SK-N-SH (cell line): Measurements from ENCODE around the gene NAA20. TPM values are rescaled to one million over a fixed set of nuclear protein-coding genes. Genes with fewer than 3 reads are reported as not detected.

ENCODE experiments used
- CTCF ChIA-PET: fragments of 300-600, 350-600 bp; formaldehyde crosslinking; extraction: SDS; loops from one replicate; lab custom pipeline; 2021; lab: Yijun Ruan, JAX
- POLR2A ChIA-PET: fragments of 350-600 bp; sonication (Branson Sonifier 250); formaldehyde crosslinking; extraction: SDS; loops from one replicate; lab custom pipeline; 2020; ENCODE audit warnings: antibody characterized with exemption, inconsistent platforms; lab: Yijun Ruan, JAX
- DNase-seq: peaks from one replicate; pipeline ENCODE4 v3.0.0; 2012
- H2AFZ ChIP-seq: fragments of 200-600 bp; sonication (generic); 2 replicates; pipeline ENCODE4 v1.8.1; 2016; ENCODE audit warnings: antibody characterized with exemption, mild to moderate bottlenecking, low read depth
- H3F3A ChIP-seq: fragments of 200-600 bp; sonication (generic); replicated peaks from 2 replicates; pipeline ENCODE3; 2016; ENCODE audit warnings: antibody characterized with exemption, mild to moderate bottlenecking; ENCODE audit not compliant: insufficient read depth
- H3K27ac ChIP-seq, 2 experiments: fragments of 200-500 bp in 1 of 2; fragments of 200-600 bp in 1 of 2; sonication (Bioruptor generic) in 1 of 2; sonication (generic), shearing (Covaris generic) in 1 of 2; 2 replicates each; pipeline versions ENCODE4 v1.5.1 to v1.6.1; 2014 to 2016; ENCODE audit warnings: low read depth in 2 of 2, inconsistent platforms in 1 of 2, low read length in 1 of 2, mild to moderate bottlenecking in 1 of 2, mixed read lengths in 1 of 2
- H3K27me3 ChIP-seq: fragments of 200-600 bp; sonication (generic), shearing (Covaris generic); 2 replicates; pipeline ENCODE4 v1.6.1; 2016; ENCODE audit warnings: mixed run types; ENCODE audit not compliant: insufficient read depth
- H3K36me3 ChIP-seq, 2 experiments: fragments of 200-500 bp in 1 of 2; fragments of 200-600 bp in 1 of 2; sonication (Bioruptor generic) in 1 of 2; sonication (generic) in 1 of 2; replicated peaks in 1 of 2; 2 replicates each; pipeline versions ENCODE3 to v1.5.1; 2014 to 2016; ENCODE audit warnings: low read length in 1 of 2, mild to moderate bottlenecking in 1 of 2; ENCODE audit not compliant: insufficient read depth in 2 of 2, control insufficient read depth in 1 of 2
- H3K4me1 ChIP-seq, 2 experiments: fragments of 200-500 bp in 1 of 2; fragments of 200-600 bp in 1 of 2; sonication (Bioruptor generic) in 1 of 2; sonication (generic), shearing (Covaris generic) in 1 of 2; 2 replicates each; pipeline versions ENCODE4 v1.5.1 to v1.6.1; 2014 to 2016; ENCODE audit warnings: low read depth in 1 of 2, low read length in 1 of 2, mixed run types in 1 of 2; ENCODE audit not compliant: insufficient read depth in 2 of 2, control insufficient read depth in 1 of 2
- H3K4me2 ChIP-seq: fragments of 200-600 bp; sonication (generic), shearing (Covaris generic); 2 replicates; pipeline ENCODE4 v1.6.1; 2017; ENCODE audit warnings: mixed run types
- H3K4me3 ChIP-seq, 2 experiments: fragments of 200-500 bp in 1 of 2; fragments of 200-600 bp in 1 of 2; sonication (Bioruptor generic) in 1 of 2; sonication (generic), shearing (Covaris generic) in 1 of 2; 2 replicates each; pipeline versions ENCODE4 v1.5.1 to v1.8.1; 2014 to 2016; ENCODE audit warnings: low read depth in 2 of 2, inconsistent platforms in 1 of 2, low read length in 1 of 2, mild to moderate bottlenecking in 1 of 2, mixed read lengths in 1 of 2, moderate library complexity in 1 of 2
- H3K79me2 ChIP-seq: fragments of 200-600 bp; sonication (generic); 2 replicates; pipeline ENCODE4 v1.8.1; 2017; ENCODE audit warnings: mild to moderate bottlenecking; ENCODE audit not compliant: insufficient read depth
- H3K9ac ChIP-seq: fragments of 200-600 bp; sonication (generic); 2 replicates; pipeline ENCODE4 v1.6.1; 2017; ENCODE audit warnings: mixed run types
- H3K9me2 ChIP-seq: fragments of 200-600 bp; sonication (generic); 2 replicates; pipeline ENCODE4 v1.6.1; 2017; ENCODE audit warnings: mixed run types
- H3K9me3 ChIP-seq: fragments of 200-600 bp; sonication (generic); 2 replicates; pipeline ENCODE4 v1.6.1; 2017; ENCODE audit warnings: mixed run types, mild to moderate bottlenecking, moderate library complexity
- H4K20me1 ChIP-seq: fragments of 200-600 bp; sonication (generic); 2 replicates; pipeline ENCODE4 v1.6.1; 2017; ENCODE audit warnings: mild to moderate bottlenecking, mixed run types; ENCODE audit not compliant: insufficient read depth
- ELF1 ChIP-seq: IDR thresholded peaks from 2 replicates; pipeline ENCODE4 v1.4.0; 2012
- EP300 ChIP-seq, 2 experiments: IDR thresholded peaks; 2 replicates each; pipeline versions ENCODE4 v1.4.0 to v1.6.1; 2012; ENCODE audit warnings: borderline replicate concordance in 1 of 2, low read depth in 1 of 2, low read length in 1 of 2
- JUND ChIP-seq: IDR thresholded peaks from 2 replicates; pipeline ENCODE4 v1.4.0; 2012
- PBX3 ChIP-seq: IDR thresholded peaks from 2 replicates; pipeline ENCODE4; 2012
- TCF12 ChIP-seq: IDR thresholded peaks from 2 replicates; pipeline ENCODE4 v1.4.0; 2012
- YY1 ChIP-seq: IDR thresholded peaks from 2 replicates; pipeline ENCODE4 v1.4.0; 2012; ENCODE audit warnings: low read depth, mild to moderate bottlenecking
- ZBTB33 ChIP-seq: IDR thresholded peaks from 2 replicates; pipeline ENCODE4 v1.4.0; 2012; ENCODE audit warnings: low read depth, borderline replicate concordance
- WGBS: methylation state at CpG from one replicate; pipeline ENCODE4 v1.1.6; 2017; ENCODE audit warnings: low lambda C conversion rate; 5-methylcytosine and 5-hydroxymethylcytosine counted together
- polyA plus RNA-seq, 3 experiments: library from polyadenylated mRNA; depleted of rRNA; stranded (reverse); fragments of >200 nt; gene quantifications; 2 replicates each; pipeline ENCODE4 v1.2.3, GENCODE V29; 2012
- TF ChIP-seq, protein P1 (sequence below): IDR thresholded peaks from 2 replicates; pipeline ENCODE4 v1.4.0; 2012; ENCODE audit warnings: low read depth

NAA20 gene
- polyA plus RNA-seq, 1 of the 3 experiments (the other 2 are of a cell fraction), result 85.0 TPM

- no peak for DNase-seq
- Histone ChIP-seq H4K20me1 (no peaks in the 10 kb centered on the region), H3K4me1 (no peaks in the 10 kb centered on the region; a peak in 1 of 4 replicates), H3F3A (no peaks in the 10 kb centered on the region), H3K9me2 (no peaks in the 10 kb centered on the region), H3K4me3 (no peak overlapping the region), H3K9me3 (no peaks in the 10 kb centered on the region), H2AFZ (no peak overlapping the region), H3K27me3 (no peaks in the 10 kb centered on the region), H3K79me2 (no peaks in the 10 kb centered on the region), H3K9ac (no peak overlapping the region), H3K36me3 (no peaks in the 10 kb centered on the region), H3K4me2 (no peak overlapping the region), H3K27ac (no peak overlapping the region)
- ChIA-PET POLR2A (no interaction called here), CTCF (interaction anchor here (1.2 to 1.3 kb wide), 2 partner anchors 8 to 520 kb away, joined by 4 to 6 read pairs; no protein-coding TSS in a partner anchor)
- 43% methylated on average over 4 of the region's 4 CpGs for WGBS
- TF ChIP-seq YY1, result no peak
- TF ChIP-seq, protein P1, sequence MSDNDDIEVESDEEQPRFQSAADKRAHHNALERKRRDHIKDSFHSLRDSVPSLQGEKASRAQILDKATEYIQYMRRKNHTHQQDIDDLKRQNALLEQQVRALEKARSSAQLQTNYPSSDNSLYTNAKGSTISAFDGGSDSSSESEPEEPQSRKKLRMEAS, result no peak
- no peak for TF ChIP-seq EP300 (IDR thresholded peaks at IDR 0.05; ENCODE audit: borderline replicate concordance in 1 of 2, low read depth in 1 of 2, low read length in 1 of 2)
Measured at GRCh38 chr20:20075032-20075431, 57.9 kb downstream of the NAA20 start.

GRCh38 chr20:20076297-20077065 lies 59.3 kb downstream of the NAA20 start:
- no peak for DNase-seq
- no peaks in the 10 kb centered on the region for H3K79me2 ChIP-seq
- H3K36me3 ChIP-seq, result no peaks in the 10 kb centered on the region
- H3K9ac ChIP-seq, result no peak overlapping the region
- H3K4me3 ChIP-seq, result no peak overlapping the region
- no peaks in the 10 kb centered on the region for H3K4me1 ChIP-seq
- ChIA-PET CTCF (interaction anchor here (1.2 to 1.3 kb wide), 3 partner anchors 7 to 518 kb away, joined by 4 to 6 read pairs (median 5); no protein-coding TSS in a partner anchor), POLR2A (no interaction called here)
- H3K9me2 ChIP-seq, result no peaks in the 10 kb centered on the region
- no peaks in the 10 kb centered on the region for H4K20me1 ChIP-seq
- no peak overlapping the region for H3K27ac ChIP-seq
- peak; percentile 44 for TF ChIP-seq TCF12
- TF ChIP-seq JUND, result 0 out of 2 replicates have a peak, but pooled peaks have one; percentile 24
- TF ChIP-seq PBX3, result peak; percentile 56
- TF ChIP-seq ZBTB33, result no peak
- no peak for TF ChIP-seq ELF1
- TF ChIP-seq, protein P1, result 0 out of 2 replicates have a peak, but pooled peaks have one; percentile 33
- no peaks in the 10 kb centered on the region for H3K9me3 ChIP-seq
- no peak overlapping the region for H3K4me2 ChIP-seq
- H3K27me3 ChIP-seq, result peaks cover 4% of the 10 kb centered on the region; the same call in 1 of the 2 replicates
- no peaks in the 10 kb centered on the region for H3F3A ChIP-seq
- 51% methylated on average over 9 of the region's 9 CpGs for WGBS
- H2AFZ ChIP-seq, result no peak overlapping the region
